Activated naive CD4-positive, alpha-beta T cell treated with anti-CD3 and anti-CD28 coated beads, Interleukin-2, amount 10 ng/mL, durations not matched to agents 7 days and 5 days (primary cell): ENCODE data around the gene ALG5.

ENCODE experiments used
- CTCF ChIA-PET: fragments of 350-600 bp; sonication (Branson Sonifier 250); formaldehyde crosslinking; loops from one replicate; lab custom pipeline; 2021; ENCODE audit warnings: antibody characterized with exemption; lab: Charles Lee
- DNase-seq: peaks from one replicate; pipeline ENCODE4 v3.0.0-alpha.2; 2020
- H3K27ac Mint-ChIP-seq: one replicate; pipeline ENCODE4 v1.8.0; 2021; ENCODE audit warnings: mild to moderate bottlenecking, moderate library complexity, mixed read lengths
- H3K27me3 Mint-ChIP-seq: one replicate; pipeline ENCODE4 v1.8.0; 2021; ENCODE audit warnings: mild to moderate bottlenecking, mixed read lengths
- H3K36me3 Mint-ChIP-seq: one replicate; pipeline ENCODE4 v1.8.0; 2021; ENCODE audit warnings: mixed read lengths
- H3K4me1 Mint-ChIP-seq: one replicate; pipeline ENCODE4 v1.8.0; 2021; ENCODE audit warnings: mixed read lengths
- H3K4me3 Mint-ChIP-seq: one replicate; pipeline ENCODE4 v1.8.0; 2021; ENCODE audit warnings: mild to moderate bottlenecking, moderate library complexity, mixed read lengths
- H3K9me3 Mint-ChIP-seq: one replicate; pipeline ENCODE4 v1.8.0; 2021; ENCODE audit warnings: mixed read lengths

The ALG5 gene

GRCh38 chr13:36999054-36999714 lies at the start of gene ALG5:
Gene ALG5, minus strand, starts transcription at chr13:36999340. Its CDS starts 40 bp downstream, at chr13:36999300.
- Mint-ChIP-seq H3K27me3 (peaks cover 9% of the 10 kb centered on the region), H3K4me1 (peaks cover 41% of the 10 kb centered on the region), H3K27ac (peak within 1 kb of the TSS; percentile 100), H3K4me3 (peak within 1 kb of the TSS; percentile 99), H3K36me3 (peaks cover 30% of the 10 kb centered on the region), H3K9me3 (no peaks in the 10 kb centered on the region)
- CTCF ChIA-PET = interaction anchor here (2.3 kb wide), 1 partner anchor 17 kb away, joined by 6 read pairs; no protein-coding TSS in a partner anchor
- peak; percentile 93 for DNase-seq

DNA sequence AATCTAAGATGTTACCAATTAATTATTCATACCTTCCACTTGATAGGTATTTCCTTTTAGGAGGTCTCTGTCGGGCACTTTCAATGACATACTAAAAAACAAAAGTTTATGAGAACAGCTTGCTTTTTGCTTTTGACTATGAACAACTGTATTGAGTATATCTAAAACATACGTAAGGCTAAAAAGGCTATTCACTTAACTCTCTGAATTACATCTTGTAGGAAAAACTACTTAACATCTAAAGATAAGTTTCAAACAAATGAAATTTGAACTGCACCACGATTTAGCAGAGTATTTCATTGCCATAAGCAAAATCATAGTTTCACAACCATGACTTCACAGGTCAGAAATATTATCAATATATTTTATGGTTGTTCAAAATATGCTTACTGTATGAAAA lies 48.7 kb upstream of the ALG5 start:
- no peak overlapping the region for H3K27ac Mint-ChIP-seq
- CTCF ChIA-PET = no interaction called here
- no peaks in the 10 kb centered on the region for H3K27me3 Mint-ChIP-seq

DNA sequence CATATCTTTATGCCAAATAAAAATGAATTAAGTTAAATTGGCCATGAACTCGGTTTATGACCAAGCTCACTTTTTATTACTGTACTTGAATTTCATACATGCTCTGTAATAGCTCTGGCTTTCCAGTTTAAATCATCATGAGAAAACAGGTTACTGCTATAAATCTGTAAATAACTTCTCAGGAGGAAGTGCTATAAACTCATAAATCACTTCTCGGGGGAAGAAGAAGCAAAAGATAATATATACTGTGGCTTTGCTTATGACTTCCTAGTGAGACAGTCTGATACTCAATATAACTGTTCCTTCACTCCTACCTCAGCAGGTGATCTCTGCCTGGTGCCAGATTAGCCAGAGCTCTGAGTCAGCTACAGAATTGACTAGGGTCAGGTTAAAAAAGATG lies 47.9 kb upstream of the ALG5 start:
- DNase-seq = no peak
- no peak overlapping the region for H3K27ac Mint-ChIP-seq
- CTCF ChIA-PET = no interaction called here
- H3K27me3 Mint-ChIP-seq = no peaks in the 10 kb centered on the region
- no peak overlapping the region for H3K4me3 Mint-ChIP-seq
- no peaks in the 10 kb centered on the region for H3K9me3 Mint-ChIP-seq
- peaks cover 3% of the 10 kb centered on the region for H3K4me1 Mint-ChIP-seq
- peaks cover 28% of the 10 kb centered on the region for H3K36me3 Mint-ChIP-seq

More for the DNA sequence above, 48.7 kb upstream of the ALG5 start:
- Mint-ChIP-seq H3K9me3 (no peaks in the 10 kb centered on the region), H3K4me1 (peaks cover 9% of the 10 kb centered on the region), H3K36me3 (peaks cover 28% of the 10 kb centered on the region), H3K4me3 (no peak overlapping the region)
- no peak for DNase-seq

DNA sequence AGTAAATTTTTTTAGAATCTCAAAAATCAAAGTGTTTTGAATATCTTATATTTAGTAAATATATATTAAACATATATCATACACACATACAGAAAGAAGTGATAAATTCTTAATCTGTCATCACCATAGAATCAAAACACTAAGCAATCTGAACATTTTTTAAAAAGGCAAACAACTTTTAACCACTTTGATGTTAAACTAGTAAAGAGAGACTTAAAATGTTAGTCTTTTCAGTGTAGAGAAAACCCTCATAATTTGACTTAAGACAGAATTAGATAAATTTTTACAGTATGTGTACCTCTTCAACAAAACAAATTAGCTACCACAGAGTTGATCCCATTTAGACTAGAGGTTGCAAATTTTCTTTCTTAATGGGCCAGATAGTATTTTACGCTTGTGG lies 46.9 kb upstream of the ALG5 start:
- Mint-ChIP-seq H3K36me3 (peaks cover 28% of the 10 kb centered on the region), H3K27ac (no peak overlapping the region), H3K4me1 (no peaks in the 10 kb centered on the region), H3K4me3 (no peak overlapping the region), H3K27me3 (no peaks in the 10 kb centered on the region), H3K9me3 (no peaks in the 10 kb centered on the region)
- CTCF ChIA-PET = no interaction called here
- DNase-seq = no peak

DNA sequence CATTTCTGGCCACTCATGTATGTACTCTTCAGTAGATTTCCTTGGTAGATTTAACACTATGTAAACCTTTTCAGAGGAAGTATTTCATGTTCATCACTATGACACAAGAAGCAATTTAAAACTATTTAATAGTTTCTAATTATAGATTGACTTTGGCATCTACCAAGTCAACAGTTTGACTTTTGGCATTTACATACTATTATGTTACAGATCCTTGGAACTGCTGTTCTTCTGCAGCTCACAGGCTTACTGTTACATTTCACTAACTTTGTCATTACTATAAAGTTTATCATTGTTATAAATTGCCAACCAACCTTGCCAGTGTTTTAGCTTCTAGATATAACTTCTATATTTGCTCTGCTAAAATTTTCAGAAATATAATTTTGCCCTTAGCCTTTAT lies 41.6 kb upstream of the ALG5 start:
- no peak overlapping the region for H3K4me3 Mint-ChIP-seq
- CTCF ChIA-PET = no interaction called here
- no peaks in the 10 kb centered on the region for H3K27me3 Mint-ChIP-seq
- peaks cover 37% of the 10 kb centered on the region for H3K36me3 Mint-ChIP-seq
- peak overlapping the region; percentile 33 for H3K27ac Mint-ChIP-seq
- DNase-seq = no peak
- H3K4me1 Mint-ChIP-seq = no peaks in the 10 kb centered on the region
- no peaks in the 10 kb centered on the region for H3K9me3 Mint-ChIP-seq

DNA sequence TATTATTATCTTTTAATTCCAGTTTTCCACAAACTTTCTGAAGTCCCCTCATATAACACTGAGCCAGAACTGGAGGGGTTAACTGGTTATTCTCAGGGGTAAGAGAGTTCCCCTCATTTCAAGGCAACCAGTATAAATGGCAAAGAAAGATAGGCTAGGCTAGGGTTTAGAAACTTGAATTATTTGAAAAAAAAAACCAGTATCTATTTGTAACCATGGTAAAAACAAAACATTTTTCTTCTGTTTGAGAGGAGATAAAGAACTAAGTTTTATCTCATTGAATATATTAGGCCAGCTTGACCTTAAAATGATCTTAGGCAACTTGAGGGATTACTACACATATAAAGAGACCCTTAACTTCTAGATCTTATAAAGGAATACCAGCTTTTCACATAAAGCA lies 40.8 kb upstream of the ALG5 start:
- Mint-ChIP-seq H3K36me3 (peaks cover 42% of the 10 kb centered on the region), H3K4me1 (no peaks in the 10 kb centered on the region), H3K4me3 (no peak overlapping the region), H3K27me3 (no peaks in the 10 kb centered on the region), H3K27ac (no peak overlapping the region), H3K9me3 (no peaks in the 10 kb centered on the region)
- DNase-seq = no peak
- CTCF ChIA-PET = no interaction called here

- H3K36me3 Mint-ChIP-seq = peaks cover 47% of the 10 kb centered on the region
- no peaks in the 10 kb centered on the region for H3K4me1 Mint-ChIP-seq
- H3K9me3 Mint-ChIP-seq = no peaks in the 10 kb centered on the region
- DNase-seq = no peak
- CTCF ChIA-PET = no interaction called here
- H3K27me3 Mint-ChIP-seq = no peaks in the 10 kb centered on the region
- no peak overlapping the region for H3K27ac Mint-ChIP-seq
- no peak overlapping the region for H3K4me3 Mint-ChIP-seq
These were observed 38.1 kb upstream of the ALG5 start for GRCh38 chr13:37037241-37037640.

DNA sequence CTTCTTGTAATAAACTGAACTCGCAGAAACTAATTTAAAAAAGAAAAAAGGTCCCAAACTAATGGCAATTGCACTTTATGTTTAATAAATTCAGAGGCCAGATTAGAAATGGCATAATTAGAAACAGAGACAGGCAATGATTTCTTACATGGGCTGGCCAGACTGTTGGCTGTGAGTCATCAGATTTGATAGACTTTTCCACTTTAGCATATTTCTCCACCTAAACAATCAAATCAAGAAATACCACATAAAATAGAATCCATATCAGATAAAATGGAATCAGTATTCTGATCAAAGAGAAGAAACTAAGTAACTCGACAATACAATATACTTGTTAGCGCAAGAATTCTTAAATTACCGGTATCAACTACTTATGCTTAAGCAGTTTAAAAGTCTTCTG lies 30.5 kb upstream of the ALG5 start:
- CTCF ChIA-PET = no interaction called here
- DNase-seq = no peak
- Mint-ChIP-seq H3K27ac (no peak overlapping the region), H3K36me3 (peaks cover 35% of the 10 kb centered on the region), H3K9me3 (no peaks in the 10 kb centered on the region), H3K4me3 (no peak overlapping the region), H3K27me3 (no peaks in the 10 kb centered on the region), H3K4me1 (no peaks in the 10 kb centered on the region)

DNA sequence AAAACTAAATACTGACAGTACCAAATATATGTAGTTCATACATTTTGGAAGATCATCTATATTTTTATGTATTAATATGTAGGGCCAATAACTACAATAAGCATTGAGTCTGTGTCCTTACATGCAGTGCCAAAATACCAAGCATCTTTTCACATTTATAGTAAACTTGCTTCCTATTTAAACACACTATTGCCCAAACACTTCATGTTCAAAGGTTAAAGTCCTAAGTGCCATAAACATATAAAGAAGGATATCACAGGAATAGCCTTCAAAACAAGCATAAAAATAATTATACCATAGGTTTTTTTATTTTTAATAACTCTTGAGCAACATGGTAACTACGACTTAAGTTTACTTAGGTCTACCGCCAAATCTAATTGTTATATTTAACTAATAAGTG lies 28.5 kb upstream of the ALG5 start:
- CTCF ChIA-PET = no interaction called here
- Mint-ChIP-seq H3K27ac (no peak overlapping the region), H3K9me3 (no peaks in the 10 kb centered on the region), H3K4me3 (no peak overlapping the region), H3K4me1 (no peaks in the 10 kb centered on the region), H3K36me3 (peaks cover 34% of the 10 kb centered on the region), H3K27me3 (no peaks in the 10 kb centered on the region)
- no peak for DNase-seq

- Mint-ChIP-seq H3K27ac (no peak overlapping the region), H3K4me3 (no peak overlapping the region), H3K9me3 (no peaks in the 10 kb centered on the region), H3K36me3 (peaks cover 30% of the 10 kb centered on the region), H3K4me1 (no peaks in the 10 kb centered on the region), H3K27me3 (no peaks in the 10 kb centered on the region)
- no peak for DNase-seq
- CTCF ChIA-PET = no interaction called here
These were observed 27.6 kb upstream of the ALG5 start for GRCh38 chr13:37026771-37027170.

DNA sequence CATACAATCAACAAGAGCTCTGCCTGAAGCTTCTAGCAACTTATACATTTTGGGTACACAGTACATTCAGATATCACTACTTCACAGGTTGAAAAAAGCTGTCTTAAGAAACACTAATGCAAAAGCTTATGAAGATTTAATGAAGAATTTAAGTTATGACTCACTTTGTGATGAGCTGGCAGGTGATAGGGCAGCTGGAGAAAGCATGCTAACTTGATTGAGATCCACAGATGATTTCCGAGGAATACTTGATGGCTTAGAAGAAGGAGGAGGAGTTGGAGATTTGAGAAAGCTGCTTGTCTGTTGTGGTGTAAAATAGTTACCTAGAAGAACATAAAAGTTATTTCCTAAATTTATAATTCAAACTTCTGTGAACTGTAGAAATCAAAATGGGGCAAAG lies 24.7 kb upstream of the ALG5 start:
- H3K27me3 Mint-ChIP-seq = no peaks in the 10 kb centered on the region
- H3K36me3 Mint-ChIP-seq = peaks cover 30% of the 10 kb centered on the region
- H3K27ac Mint-ChIP-seq = no peak overlapping the region
- DNase-seq = no peak
- H3K9me3 Mint-ChIP-seq = no peaks in the 10 kb centered on the region
- H3K4me1 Mint-ChIP-seq = no peaks in the 10 kb centered on the region
- CTCF ChIA-PET = interaction anchor here (1.4 kb wide), 1 partner anchor 11 kb away, joined by 5 read pairs; no protein-coding TSS in a partner anchor
- H3K4me3 Mint-ChIP-seq = no peak overlapping the region

DNA sequence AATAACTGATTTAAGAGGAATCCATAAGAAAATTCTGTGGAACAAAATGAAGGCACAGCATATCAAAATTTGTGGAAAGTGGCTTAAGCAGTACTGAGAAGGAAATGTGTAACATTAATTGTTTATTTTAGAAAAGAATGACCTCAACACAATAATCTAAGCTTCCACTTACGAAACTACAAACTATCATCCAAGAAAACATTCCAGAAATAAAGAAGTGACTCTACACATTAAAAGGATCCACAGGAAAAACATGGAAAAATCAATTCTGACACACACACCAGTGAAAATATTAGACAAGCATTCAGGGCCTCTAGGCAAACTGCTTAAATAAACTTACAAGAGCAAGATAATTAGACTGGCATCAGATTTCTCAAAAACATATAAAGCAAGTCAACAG lies 15.5 kb upstream of the ALG5 start:
- Mint-ChIP-seq H3K4me1 (no peaks in the 10 kb centered on the region), H3K36me3 (peaks cover 65% of the 10 kb centered on the region), H3K27ac (peak overlapping the region; percentile 37), H3K9me3 (no peaks in the 10 kb centered on the region), H3K4me3 (no peak overlapping the region), H3K27me3 (no peaks in the 10 kb centered on the region)
- no peak for DNase-seq
- CTCF ChIA-PET = no interaction called here

- H3K4me1 Mint-ChIP-seq = peaks cover 6% of the 10 kb centered on the region
- no peak overlapping the region for H3K4me3 Mint-ChIP-seq
- H3K27me3 Mint-ChIP-seq = no peaks in the 10 kb centered on the region
- H3K36me3 Mint-ChIP-seq = peaks cover 69% of the 10 kb centered on the region
- CTCF ChIA-PET = interaction anchor here (0.7 kb wide), 1 partner anchor 40 kb away, joined by 3 read pairs; no protein-coding TSS in a partner anchor
- no peak for DNase-seq
- no peak overlapping the region for H3K27ac Mint-ChIP-seq
- no peaks in the 10 kb centered on the region for H3K9me3 Mint-ChIP-seq
These were observed 12.6 kb upstream of the ALG5 start for GRCh38 chr13:37011788-37012187.

DNA sequence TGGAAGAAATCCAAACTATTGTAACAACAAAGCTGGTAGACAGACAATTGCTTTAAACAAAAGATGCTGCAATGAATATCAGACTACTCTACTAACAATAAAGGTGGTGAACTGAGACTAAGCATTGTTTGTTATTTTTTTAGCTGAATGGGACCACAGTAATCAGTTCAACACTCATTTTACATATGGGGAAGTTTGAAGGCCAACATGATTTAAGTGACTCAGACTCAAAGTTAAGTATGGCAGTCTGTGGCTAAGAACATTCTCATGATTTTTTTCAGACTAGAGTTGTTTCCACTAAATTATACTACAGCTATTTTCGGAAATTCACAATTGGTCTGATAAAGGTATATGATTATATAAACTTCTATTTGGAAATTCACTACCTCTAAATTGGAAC lies 11.9 kb upstream of the ALG5 start:
- Mint-ChIP-seq H3K9me3 (no peaks in the 10 kb centered on the region), H3K27me3 (no peaks in the 10 kb centered on the region), H3K4me3 (no peak overlapping the region), H3K4me1 (peaks cover 9% of the 10 kb centered on the region), H3K36me3 (peaks cover 66% of the 10 kb centered on the region), H3K27ac (no peak overlapping the region)
- no peak for DNase-seq
- CTCF ChIA-PET = interaction anchor here (0.7 kb wide), 1 partner anchor 40 kb away, joined by 3 read pairs; no protein-coding TSS in a partner anchor

- CTCF ChIA-PET = no interaction called here
- DNase-seq = no peak
- H3K4me3 Mint-ChIP-seq = no peak overlapping the region
- H3K4me1 Mint-ChIP-seq = peaks cover 13% of the 10 kb centered on the region
- peaks cover 64% of the 10 kb centered on the region for H3K36me3 Mint-ChIP-seq
- no peaks in the 10 kb centered on the region for H3K9me3 Mint-ChIP-seq
- H3K27me3 Mint-ChIP-seq = no peaks in the 10 kb centered on the region
- no peak overlapping the region for H3K27ac Mint-ChIP-seq
These were observed 11.3 kb upstream of the ALG5 start for GRCh38 chr13:37010424-37010823.
